GM19099 (cell line): ENCODE results near the gene PLCH1.

ENCODE experiments used
- POLR2A ChIP-seq: IDR thresholded peaks from 3 replicates; pipeline ENCODE4 v1.6.1; 2011; ENCODE audit warnings: low read depth; ENCODE audit not compliant: insufficient read length; ENCODE audit errors: extremely low read depth

The PLCH1 gene

GRCh38 chr3:155737844-155738460, 6.9 kb downstream of the PLCH1 start:
- no peak for TF ChIP-seq POLR2A

DNA sequence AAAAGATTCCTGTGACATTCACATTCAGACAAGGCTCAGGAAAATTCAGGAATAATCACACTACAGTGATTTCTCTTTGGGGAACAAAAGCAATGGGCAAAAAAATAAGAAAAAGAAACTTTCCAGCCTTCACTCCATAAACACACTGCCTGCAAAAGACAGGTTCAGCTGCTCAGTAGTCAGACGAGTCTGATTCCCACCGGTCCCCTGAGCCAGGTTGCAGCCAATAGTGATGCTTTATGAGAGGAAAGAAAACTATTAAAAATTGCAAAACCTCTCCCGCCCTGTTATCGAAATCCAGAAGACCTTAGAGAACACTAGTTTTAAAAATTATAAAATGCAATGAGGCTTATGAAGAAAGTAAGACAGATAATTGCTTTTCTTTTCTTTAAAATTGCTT, 8.5 kb downstream of the PLCH1 start:
- no peak for TF ChIP-seq POLR2A

GRCh38 chr3:155730843-155731242, 14.0 kb downstream of the PLCH1 start:
- no peak for TF ChIP-seq POLR2A

DNA sequence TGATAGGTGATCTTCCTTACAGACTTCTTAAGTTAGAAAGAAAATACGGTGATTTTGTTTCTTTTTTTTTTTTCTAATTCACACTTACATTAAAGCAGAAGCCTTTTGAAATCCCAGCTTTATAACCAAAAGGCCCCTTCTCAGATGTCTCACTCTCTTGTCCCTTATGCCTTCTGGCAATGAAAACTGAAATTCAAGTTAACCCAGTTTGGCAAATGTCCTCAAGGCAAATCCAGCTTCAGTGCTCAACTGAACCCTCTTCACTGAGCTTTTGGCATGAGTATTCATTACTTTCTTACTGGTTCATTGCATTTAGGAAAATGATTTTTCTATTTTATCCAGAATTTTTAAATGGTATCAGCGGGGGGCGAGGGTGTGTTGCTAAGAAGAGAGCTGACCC, 17.0 kb downstream of the PLCH1 start:
- TF ChIP-seq POLR2A, result no peak

- TF ChIP-seq POLR2A, result no peak
Measured at GRCh38 chr3:155714295-155714718, 30.6 kb downstream of the PLCH1 start.

GRCh38 chr3:155712008-155712407, 32.9 kb downstream of the PLCH1 start:
- no peak for TF ChIP-seq POLR2A

DNA sequence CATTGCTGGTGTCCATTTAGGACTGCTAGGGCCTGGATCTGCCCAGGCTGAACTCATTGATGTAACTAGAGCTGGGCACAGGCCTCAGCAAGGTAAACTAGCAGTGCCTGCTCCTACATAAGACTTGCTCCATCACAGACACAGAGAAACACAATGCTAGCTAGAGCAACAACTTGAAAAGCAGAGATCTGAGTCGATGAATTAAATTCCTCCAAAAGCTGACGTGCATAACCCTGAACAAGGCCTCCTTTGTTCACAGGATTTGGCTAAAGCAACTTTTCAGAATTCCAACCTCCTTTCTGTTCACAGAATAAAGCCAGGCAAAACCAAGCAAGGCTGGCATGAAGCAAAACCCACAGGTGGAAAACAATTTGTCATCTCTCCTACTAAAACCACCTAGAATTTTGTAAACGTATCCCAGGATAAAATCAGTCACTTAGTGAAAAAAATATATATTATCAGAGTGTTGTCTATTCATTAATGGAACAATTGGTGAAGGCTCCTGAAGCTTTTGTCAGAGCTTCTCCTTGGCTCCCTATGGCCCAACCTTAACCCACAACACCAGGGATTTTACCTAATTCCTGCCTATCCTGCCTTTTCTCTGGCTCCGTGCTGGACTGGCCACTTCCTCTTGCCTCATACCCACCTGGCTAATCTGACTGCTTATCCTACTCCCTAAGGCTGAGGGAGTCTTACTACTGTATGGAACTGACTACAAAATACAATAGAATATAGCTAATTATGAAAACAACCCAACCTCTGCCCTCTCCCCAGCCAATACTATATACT, 39.9 kb downstream of the PLCH1 start:
- TF ChIP-seq POLR2A, result no peak

DNA sequence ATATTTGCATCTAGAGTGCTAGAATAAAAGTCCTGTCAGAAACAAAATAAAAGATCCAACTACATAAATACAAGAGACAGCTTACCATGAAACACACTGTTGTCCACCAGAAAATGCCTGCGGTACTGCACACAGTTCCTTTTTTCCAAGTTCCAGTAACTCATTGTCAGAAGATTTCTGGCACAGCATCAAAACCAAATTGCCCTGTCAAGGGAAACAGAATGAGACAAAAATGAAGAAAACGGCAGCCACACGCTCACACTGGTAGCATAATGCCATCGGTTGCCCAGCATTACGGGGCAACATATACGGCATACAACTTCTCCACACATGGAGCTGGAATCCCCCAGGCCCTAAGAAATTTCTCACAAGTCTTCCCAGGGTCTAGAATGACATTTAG, 40.8 kb downstream of the PLCH1 start:
- no peak for TF ChIP-seq POLR2A

DNA sequence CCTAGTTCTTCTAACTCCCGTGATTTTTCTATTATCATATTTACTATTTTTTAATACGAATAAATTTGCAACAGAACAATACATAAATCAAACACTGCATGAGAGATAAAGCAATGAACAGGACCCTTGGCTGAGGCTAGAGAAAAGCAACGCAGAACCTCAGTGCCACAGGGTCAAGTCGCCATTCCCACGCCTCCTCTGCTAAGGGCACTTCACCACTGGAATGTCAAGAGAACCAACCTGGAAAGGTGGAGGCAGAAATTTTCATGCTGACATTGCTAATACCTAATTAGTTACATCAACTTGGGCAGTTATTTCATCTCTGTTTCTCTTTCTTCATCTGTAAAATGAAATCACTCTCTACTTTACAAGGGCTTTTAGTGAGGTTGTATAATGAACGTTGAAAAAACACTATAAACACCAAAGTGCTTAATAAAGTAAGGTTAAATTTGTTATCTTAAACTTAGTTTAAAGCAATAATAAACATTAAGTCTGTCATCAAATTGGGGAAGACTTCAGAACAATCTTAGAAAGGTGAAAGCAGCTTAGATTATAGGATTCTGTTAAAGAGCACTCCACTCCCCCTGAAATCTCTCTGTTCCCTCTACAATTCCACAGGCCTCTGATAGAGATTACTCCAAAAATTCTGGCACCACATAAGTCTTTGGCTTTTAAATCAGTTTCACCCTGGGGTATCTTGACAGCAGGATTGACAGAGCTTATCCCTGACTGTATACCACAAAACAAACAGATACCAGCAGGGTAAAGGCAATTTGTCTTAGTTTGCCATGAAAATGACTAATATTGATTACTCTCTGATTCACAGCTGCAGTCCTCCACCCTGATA, 41.9 kb downstream of the PLCH1 start:
- no peak for TF ChIP-seq POLR2A

- no peak for TF ChIP-seq POLR2A
Measured at GRCh38 chr3:155701882-155702465, 42.9 kb downstream of the PLCH1 start.

DNA sequence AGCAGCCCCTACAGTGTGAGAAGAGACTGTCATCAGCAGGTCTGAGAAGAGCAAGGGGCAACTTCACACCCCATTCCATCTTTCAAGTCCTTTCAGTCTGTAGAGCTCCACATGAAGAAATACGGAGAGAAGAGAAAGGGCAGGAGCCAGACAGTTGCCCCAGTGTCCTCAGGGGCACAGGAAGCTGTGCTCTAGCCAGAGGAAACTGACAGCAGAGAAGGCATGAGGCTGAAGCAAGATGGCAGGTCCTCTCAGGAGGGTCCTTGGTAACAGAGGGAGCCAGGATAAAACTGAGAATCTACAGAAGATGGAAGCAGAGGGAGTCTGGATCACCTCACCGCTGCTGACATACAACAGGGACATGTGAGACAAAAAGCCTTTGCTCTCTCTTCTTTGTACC, 47.3 kb downstream of the PLCH1 start:
- TF ChIP-seq POLR2A, result no peak

DNA sequence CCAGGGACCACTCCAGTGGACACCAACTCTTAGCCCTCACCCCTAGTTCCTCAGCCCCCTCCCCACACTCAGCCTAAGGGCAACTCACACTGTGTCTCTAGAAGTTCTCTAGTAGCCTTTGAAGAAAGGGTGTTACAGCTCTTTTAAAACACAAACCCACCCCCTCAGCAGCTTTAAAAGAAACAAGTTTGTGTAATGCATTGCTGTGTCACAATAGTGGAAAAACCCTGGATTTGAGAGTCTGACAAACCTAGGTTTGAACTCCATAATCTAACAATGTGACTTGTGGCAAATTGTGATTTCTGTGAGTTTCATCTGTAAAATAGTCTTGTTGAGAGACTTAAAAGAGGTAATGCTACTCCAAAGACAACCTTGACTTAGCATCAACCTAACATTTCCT, 54.0 kb downstream of the PLCH1 start:
- no peak for TF ChIP-seq POLR2A

DNA sequence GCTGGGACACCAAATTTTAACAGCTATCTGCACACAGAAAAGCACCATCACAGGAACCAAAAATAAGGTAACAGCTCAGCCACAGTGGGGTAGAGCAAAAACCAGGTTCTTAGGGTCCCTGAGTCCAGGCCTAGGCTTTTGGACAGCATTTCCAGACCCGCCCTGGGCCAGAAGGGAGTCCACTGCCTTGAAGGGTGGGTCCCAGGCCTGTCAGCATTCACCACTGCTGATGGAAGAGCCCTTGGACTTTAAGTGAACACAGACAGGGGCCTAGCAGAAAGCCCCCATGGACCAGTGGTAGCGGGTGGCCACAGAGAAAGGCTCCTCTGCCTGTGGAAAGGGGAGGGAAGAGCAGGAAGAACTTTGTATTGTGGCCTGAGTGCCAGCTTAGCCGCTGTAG, 56.4 kb downstream of the PLCH1 start:
- no peak for TF ChIP-seq POLR2A

DNA sequence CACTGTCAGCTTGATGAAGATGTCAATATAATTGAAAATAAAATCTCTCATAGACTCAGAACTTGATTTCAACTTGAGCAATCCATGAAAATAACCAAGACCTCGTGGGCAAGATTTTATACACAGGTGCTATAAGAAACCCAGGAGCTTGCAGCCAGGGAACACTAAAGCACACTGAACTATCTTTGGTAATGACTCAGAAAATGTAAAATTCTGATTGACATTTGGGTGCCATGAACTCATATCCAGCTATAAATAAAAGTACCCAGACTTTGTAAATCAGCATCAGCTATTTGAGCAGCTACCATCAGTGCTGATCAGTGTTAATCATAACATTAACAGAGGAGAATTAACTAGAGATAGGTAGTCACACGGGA, 61.5 kb downstream of the PLCH1 start:
- TF ChIP-seq POLR2A, result no peak
